Hepatocyte (in vitro differentiated cells): ENCODE data around the gene ZC3H4.

Experiments
- CTCF ChIP-seq: fragments of 200-600 bp; sonication (generic); IDR thresholded peaks from 2 replicates; pipeline ENCODE4 v1.5.1; 2016; ENCODE audit warnings: antibody characterized with exemption, mild to moderate bottlenecking; ENCODE audit not compliant: poor library complexity
- EZH2 ChIP-seq: fragments of 200-600 bp; sonication (generic); IDR thresholded peaks from 2 replicates; pipeline ENCODE4 v1.6.1; 2016; ENCODE audit warnings: antibody characterized with exemption, mild to moderate bottlenecking, borderline replicate concordance

GRCh38 chr19:47036097-47036651 lies 77.4 kb downstream of the ZC3H4 start:
- no peak for TF ChIP-seq CTCF
- TF ChIP-seq EZH2: no peak
